Skeletal muscle satellite cell (primary cell): ENCODE measurements around the gene SYMPK.

ENCODE experiments used
- H3K27me3 ChIP-seq: 2 replicates; pipeline ENCODE4 v1.7.0; 2013; ENCODE audit warnings: low read length; ENCODE audit not compliant: control insufficient read depth, insufficient read depth
- H3K36me3 ChIP-seq: 2 replicates; pipeline ENCODE4 v1.7.0; 2013; ENCODE audit warnings: mild to moderate bottlenecking, control low read depth, low read length; ENCODE audit not compliant: insufficient read depth
- H3K4me1 ChIP-seq: 2 replicates; pipeline ENCODE4 v1.7.0; 2013; ENCODE audit warnings: low read length; ENCODE audit not compliant: control insufficient read depth, insufficient read depth
- H3K4me2 ChIP-seq: 2 replicates; pipeline ENCODE4 v1.7.0; 2013; ENCODE audit warnings: mild to moderate bottlenecking, low read length
- H3K4me3 ChIP-seq: 2 replicates; pipeline ENCODE4 v1.7.0; 2013; ENCODE audit warnings: low read length
- H3K9ac ChIP-seq: 2 replicates; pipeline ENCODE4 v1.7.0; 2013; ENCODE audit warnings: mild to moderate bottlenecking, low read depth, low read length, moderate library complexity
- H3K9me3 ChIP-seq: replicated peaks from 2 replicates; pipeline ENCODE4 v1.7.0; 2013; ENCODE audit warnings: mild to moderate bottlenecking, control low read depth, low read length

The SYMPK gene

DNA sequence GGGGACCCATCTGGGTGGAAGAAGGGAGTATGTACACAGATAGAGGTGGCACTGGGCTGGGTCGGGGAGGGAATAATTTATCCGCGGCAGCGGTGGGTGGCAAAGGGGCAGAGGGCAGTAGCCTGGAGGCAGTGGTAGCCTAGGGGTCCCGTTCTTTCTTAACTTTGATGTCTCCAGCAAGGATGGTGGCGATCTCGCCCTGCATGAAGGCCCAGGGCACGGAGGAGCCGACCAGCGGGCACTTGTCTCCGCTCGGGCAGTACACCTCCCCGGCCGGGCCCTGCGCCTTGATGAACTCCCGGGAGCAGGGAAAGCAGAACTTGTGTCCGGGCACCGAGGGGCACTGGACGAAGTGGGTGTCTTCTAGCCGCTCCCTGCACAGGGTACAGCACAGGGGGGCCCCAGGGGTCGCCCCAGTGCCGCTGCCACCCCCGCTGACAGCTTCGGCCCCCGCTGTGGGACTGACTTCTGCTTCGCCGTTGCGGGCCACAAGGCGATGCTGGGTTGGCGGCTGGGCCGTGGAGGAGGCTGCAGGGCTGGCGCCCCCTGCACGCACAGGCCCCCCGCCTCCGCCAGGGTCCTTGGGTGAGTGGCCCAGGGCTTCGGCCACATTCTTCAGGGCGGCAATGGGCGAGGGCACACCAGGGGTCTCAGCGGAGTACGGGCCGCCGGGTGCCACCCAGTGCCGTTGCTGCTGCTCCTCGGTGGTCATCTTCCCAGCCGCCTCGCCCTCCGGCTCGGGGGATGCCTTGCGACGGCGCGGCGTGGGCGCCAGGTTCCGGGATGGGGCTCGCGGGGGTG, 21.1 kb upstream of the SYMPK start:
- no peak overlapping the region for H3K9ac ChIP-seq
- peak overlapping the region; percentile 86 for H3K4me2 ChIP-seq
- peaks cover 8% of the 10 kb centered on the region for H3K36me3 ChIP-seq
- H3K4me1 ChIP-seq, result peaks cover 31% of the 10 kb centered on the region
- no peaks in the 10 kb centered on the region for H3K27me3 ChIP-seq
- no peaks in the 10 kb centered on the region for H3K9me3 ChIP-seq
- H3K4me3 ChIP-seq, result peak overlapping the region; percentile 74

DNA sequence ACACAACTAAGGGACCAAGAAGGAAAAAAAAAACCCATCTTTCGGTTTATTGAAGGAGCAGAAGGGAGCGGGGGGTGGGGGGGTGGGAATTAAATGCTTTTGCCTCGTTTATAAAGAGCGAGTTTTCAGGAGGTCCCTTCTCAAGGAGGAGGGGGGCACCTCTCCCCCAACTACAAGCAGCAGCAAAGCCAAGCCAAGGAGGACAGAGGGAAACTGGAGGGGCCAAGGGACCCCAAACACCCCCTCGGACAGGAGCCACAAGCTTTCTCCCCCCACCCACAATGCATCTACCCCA, 20.6 kb upstream of the SYMPK start:
- Histone ChIP-seq H3K27me3 (no peaks in the 10 kb centered on the region), H3K4me1 (peaks cover 31% of the 10 kb centered on the region), H3K4me3 (no peak overlapping the region), H3K9ac (no peak overlapping the region), H3K9me3 (no peaks in the 10 kb centered on the region), H3K36me3 (peaks cover 8% of the 10 kb centered on the region), H3K4me2 (peak overlapping the region; percentile 31)

DNA sequence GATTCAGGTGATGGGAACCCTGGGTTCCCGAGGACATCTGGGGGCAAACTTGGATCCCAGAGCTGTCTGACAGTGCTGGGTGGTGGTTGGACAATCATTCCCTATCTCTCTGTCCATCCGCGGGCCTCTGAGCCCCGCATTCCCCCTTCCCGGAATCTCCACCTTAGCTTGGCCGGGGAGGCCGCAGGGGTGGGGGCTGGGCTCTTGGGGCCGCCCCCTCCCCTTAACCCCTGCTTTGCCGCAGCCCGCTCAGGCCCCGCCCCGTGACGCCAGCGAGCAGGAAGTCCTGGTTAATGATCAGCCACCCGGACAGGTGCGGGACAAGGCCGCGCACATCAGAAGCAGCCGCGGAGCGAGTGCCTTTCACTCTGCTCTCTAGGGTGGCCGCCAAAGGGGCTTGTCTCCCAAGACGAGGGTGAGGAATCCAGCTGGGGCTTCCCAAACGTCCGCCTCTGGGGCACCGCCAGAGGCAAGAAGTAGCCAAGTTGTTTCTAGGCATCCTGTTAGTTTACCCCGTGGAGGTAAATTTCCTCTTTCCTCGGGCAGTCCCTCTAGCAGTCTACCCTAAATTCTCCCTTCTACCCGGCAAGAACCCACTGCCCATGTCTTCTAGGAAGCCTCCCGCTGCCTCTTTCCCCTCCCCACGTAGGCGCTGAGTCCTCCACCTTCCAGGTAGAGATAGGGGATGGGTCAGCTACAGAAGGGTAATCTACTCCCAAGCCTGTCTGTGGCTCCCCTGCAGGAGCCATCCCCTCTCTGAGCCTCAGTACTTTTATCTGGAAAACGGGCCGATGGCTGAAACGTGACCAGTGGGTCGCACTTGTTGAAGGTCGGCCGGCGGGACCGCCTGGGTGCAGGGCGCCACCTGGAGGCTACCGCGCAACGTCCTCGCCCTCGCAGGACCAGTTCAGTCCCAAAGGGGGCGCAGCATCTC, 20.0 kb upstream of the SYMPK start:
- no peak overlapping the region for H3K9ac ChIP-seq
- peaks cover 8% of the 10 kb centered on the region for H3K36me3 ChIP-seq
- no peaks in the 10 kb centered on the region for H3K9me3 ChIP-seq
- H3K4me1 ChIP-seq, result peaks cover 31% of the 10 kb centered on the region
- no peak overlapping the region for H3K4me3 ChIP-seq
- H3K27me3 ChIP-seq, result no peaks in the 10 kb centered on the region
- H3K4me2 ChIP-seq, result peak overlapping the region; percentile 25

DNA sequence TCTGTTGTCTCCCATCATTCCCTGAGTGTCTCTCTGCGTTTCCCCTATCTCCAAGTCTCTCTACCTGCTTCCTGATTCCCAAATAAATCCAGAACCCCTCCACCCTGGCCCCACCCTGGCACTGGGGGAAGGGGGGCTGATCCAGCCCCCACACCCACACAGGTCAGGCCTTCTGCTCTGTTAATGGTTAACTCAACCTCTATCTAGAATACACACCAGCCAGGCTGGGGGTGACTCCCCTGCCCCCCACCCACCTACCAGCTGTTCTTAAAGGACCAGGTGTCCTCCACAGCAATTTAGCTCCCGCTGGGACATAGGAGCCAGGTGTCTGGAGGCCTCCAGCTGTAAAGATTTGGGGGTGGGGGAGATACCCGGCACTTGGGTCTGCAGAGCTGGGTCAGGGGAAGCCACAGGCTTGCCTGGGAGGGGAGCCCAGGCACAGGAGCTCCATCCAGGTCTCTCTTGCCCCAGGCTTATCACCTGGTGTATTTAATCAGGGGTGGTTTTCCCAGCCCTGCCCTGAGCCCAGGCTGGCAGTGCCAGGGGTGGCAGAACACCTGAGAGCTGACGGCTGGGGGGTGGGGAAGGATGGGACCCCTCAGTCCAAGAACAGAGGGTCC, 19.1 kb upstream of the SYMPK start:
- no peaks in the 10 kb centered on the region for H3K9me3 ChIP-seq
- H3K36me3 ChIP-seq, result peaks cover 8% of the 10 kb centered on the region
- no peak overlapping the region for H3K9ac ChIP-seq
- H3K4me1 ChIP-seq, result peaks cover 28% of the 10 kb centered on the region
- H3K4me3 ChIP-seq, result no peak overlapping the region
- no peak overlapping the region for H3K4me2 ChIP-seq
- H3K27me3 ChIP-seq, result no peaks in the 10 kb centered on the region

DNA sequence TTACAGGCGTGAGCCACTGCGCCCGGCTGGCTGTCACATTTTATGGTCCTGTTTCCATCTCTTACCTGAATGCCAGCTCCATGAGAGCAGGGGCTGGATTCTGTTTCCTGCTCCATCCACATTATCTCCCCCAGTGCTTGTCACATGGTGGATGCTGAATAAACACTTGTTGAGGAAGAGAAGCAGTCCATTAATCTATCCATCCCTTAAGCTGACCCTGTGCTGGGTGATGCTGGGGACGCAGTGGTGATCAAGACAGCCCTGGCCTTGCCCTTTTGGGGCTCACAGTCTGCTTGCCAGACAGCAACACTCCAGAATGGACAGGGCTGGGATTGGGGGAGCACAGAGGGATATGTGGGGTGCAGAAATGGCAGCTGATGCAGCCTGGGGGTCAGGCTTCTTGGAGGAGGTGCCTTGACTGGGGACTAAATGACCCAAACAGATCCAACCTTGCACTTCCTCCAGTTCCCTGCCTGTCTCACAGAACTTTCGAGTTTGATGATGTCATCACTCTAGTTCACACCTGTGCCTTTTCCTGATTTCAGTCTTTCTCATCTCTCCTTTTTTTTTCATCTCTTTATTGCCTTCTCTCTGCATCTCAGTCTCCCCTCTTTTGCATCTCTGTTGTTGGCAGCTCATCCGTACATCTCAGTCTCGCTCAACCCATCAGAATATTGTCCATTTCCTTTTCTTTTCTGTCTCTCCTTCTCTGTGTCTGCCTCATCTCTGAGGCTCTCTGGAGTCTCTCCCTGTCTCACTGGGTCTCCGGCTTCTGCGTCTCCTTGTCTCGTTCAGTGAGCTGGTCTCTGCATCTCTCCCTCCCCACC, 18.3 kb upstream of the SYMPK start:
- peaks cover 24% of the 10 kb centered on the region for H3K4me1 ChIP-seq
- H3K9me3 ChIP-seq, result no peaks in the 10 kb centered on the region
- no peak overlapping the region for H3K9ac ChIP-seq
- peaks cover 1% of the 10 kb centered on the region for H3K27me3 ChIP-seq
- peaks cover 8% of the 10 kb centered on the region for H3K36me3 ChIP-seq
- H3K4me2 ChIP-seq, result no peak overlapping the region
- no peak overlapping the region for H3K4me3 ChIP-seq

DNA sequence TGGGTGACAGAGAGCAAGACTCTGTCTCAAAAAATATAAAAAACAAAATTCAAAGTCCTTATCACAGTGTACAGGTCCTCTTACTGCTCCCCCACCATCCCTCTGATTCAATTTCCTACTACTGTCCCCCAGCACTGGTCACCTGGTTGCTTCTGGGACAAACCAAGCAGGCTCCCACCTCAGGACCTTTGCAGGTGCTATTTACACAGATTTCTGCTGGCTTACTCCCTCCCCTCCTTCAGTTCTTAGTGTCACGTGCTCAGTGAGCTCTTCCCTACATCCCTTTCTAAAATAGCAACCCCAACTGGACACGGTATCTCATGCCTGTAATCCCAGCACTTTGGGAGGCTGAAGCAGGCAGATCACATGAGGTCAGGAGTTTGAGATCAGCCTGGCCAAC, 17.0 kb upstream of the SYMPK start:
- Histone ChIP-seq H3K9ac (no peak overlapping the region), H3K36me3 (peaks cover 8% of the 10 kb centered on the region), H3K4me1 (peaks cover 18% of the 10 kb centered on the region), H3K4me2 (no peak overlapping the region), H3K27me3 (peaks cover 10% of the 10 kb centered on the region), H3K4me3 (no peak overlapping the region), H3K9me3 (no peaks in the 10 kb centered on the region)

DNA sequence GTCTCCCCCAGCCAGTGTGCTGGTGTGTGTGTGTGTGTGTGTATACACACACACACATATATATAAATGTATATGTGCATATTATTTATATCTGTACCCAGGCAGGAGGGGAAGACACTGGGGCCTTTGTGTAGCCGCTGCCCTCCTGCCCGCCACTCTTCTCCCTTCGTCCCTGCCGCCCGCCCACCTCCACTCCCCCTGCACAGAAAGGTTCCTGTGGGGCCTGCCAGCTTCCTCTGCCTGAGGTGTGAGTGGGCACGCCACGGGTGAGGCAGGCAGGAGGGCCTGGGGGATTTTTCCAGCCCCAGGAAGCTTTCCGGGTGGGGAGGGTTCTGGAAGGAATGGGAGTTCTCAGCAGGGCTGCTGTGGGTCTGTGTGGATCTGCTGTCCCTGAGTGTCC, 16.1 kb upstream of the SYMPK start:
- Histone ChIP-seq H3K9me3 (no peaks in the 10 kb centered on the region), H3K36me3 (peaks cover 5% of the 10 kb centered on the region), H3K27me3 (peaks cover 15% of the 10 kb centered on the region), H3K9ac (no peak overlapping the region), H3K4me3 (no peak overlapping the region), H3K4me2 (no peak overlapping the region), H3K4me1 (peaks cover 12% of the 10 kb centered on the region)

DNA sequence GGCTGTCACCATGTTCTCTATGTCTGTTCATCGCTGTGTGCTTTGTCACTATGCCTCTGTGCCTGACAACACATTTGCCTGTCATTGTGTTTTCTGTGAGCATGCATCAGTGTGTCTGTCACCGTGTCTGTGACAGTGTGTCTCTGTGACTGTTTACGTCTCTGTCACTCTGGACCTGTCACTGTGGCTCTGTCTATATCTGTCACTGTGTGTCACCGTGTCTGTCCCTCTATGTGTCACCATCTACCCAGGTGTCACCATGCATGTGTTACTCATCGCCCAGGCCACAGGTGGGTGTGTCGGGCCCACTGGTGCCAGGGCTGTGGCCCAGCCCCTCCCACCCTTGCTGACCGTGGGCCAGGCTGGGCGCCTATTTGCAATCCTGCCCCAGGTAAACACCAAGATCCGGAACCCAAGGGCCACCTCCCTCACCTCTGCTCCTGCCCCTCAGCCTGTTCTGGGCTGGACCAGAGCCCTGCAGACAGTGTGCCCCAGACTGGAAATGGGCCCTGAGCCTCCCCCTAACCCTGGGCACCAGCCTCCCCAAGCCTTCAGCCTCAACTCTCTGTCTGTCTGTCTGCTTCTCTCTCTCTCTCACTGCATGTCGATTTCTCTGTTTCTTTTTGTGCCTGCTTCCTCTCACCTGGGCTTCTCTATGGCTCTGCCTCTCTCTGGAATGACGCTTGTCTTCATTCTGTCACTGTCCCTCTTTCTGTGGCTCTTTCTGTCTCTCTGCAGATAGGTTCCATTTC, 15.3 kb upstream of the SYMPK start:
- H3K9me3 ChIP-seq, result no peaks in the 10 kb centered on the region
- no peak overlapping the region for H3K4me2 ChIP-seq
- H3K36me3 ChIP-seq, result no peaks in the 10 kb centered on the region
- H3K4me3 ChIP-seq, result no peak overlapping the region
- peaks cover 23% of the 10 kb centered on the region for H3K27me3 ChIP-seq
- no peak overlapping the region for H3K9ac ChIP-seq
- H3K4me1 ChIP-seq, result peaks cover 5% of the 10 kb centered on the region

DNA sequence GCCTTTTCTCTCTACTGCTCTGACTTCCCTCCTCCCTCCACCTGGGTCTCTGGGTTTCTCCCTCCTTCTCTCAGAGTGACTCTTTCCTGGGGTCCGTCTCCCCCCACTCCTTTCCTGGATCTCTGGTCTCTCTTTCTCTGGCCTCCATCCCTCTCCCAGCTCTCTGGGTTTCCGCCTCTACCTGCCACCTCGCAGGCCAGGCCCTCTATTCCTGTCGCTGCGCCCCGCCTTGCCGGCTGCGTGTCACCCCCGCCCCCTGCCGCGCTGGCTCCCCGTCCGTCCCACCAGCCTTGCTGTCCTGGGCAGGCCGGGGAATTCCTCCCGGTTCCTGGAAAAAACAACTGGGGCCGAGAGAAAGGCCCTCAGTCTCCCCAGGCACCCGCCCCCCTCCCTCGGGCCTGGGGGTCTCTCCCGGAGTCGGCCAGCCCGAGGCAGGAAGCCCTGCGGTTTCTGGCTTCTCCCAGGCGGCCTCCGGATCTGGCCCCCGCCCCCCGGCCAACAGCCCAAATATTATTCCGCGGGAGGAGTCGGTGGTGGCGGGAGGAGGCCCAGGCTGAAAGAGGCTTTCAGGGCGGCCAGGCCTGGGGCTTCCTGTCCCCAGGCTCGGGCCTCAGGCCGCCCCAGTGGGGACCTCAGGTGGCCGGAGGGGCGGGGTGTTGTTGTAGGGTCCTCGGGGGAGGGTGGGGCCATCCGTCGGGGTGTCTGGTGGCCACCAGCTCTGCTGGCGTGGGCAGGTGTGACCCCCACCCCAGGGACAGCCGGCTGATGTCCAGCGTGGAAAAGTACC, 13.7 kb upstream of the SYMPK start:
- peaks cover 26% of the 10 kb centered on the region for H3K27me3 ChIP-seq
- H3K9ac ChIP-seq, result peak overlapping the region; percentile 62
- no peaks in the 10 kb centered on the region for H3K36me3 ChIP-seq
- peak overlapping the region; percentile 11 for H3K4me2 ChIP-seq
- no peaks in the 10 kb centered on the region for H3K4me1 ChIP-seq
- no peak overlapping the region for H3K4me3 ChIP-seq
- no peaks in the 10 kb centered on the region for H3K9me3 ChIP-seq

DNA sequence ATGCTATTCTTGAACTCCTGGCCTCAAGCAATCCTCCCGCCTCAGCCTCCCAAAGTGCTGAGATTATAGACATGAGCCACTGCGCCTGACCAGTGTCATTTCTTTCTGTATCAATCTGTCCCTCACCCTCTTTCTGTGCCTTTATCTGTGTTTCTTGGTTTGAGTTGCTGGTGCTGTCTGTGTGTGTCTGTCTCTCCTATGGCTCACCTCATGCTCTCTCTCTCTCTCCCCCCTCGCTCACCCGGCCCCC, 13.1 kb upstream of the SYMPK start:
- Histone ChIP-seq H3K9me3 (no peaks in the 10 kb centered on the region), H3K36me3 (no peaks in the 10 kb centered on the region), H3K4me2 (no peak overlapping the region), H3K4me1 (no peaks in the 10 kb centered on the region), H3K4me3 (no peak overlapping the region), H3K9ac (no peak overlapping the region), H3K27me3 (peaks cover 26% of the 10 kb centered on the region)
